Epithelial cell of prostate (primary cell): Measurements from ENCODE around the gene CIRBP.

Experiments used
- DNase-seq: peaks from one replicate; pipeline ENCODE4 v3.0.0-alpha.2; 2011; ENCODE audit warnings: low read depth, low spot score
- H3K27ac ChIP-seq: fragments of 450-650 bp; 2 replicates; pipeline ENCODE4 v1.5.1; 2017; ENCODE audit warnings: mild to moderate bottlenecking

The CIRBP gene

DNA sequence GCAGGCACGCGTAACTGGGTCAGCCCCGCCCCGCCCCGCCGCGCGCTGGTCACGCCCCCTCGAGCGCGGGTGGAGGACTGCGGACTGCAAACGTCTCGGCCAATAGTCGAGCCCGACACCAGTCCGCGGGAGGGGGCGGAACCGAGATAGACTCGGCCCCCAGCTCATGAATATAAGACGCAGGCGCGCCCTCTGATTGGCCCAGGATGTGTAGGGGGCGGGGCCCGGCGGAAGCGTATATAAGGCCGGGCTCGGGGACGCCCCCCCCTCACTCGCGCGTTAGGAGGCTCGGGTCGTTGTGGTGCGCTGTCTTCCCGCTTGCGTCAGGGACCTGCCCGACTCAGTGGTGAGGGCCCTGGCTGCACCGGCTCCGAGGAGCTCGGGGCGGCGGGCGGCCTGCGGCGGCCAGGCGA, at the start of gene CIRBP:
CIRBP (plus strand) TSS at position 268 of the 413 bp plus-strand sequence. CDS start 1,602 bp downstream, outside the sequence.
- peak; percentile 90 for DNase-seq
- H3K27ac ChIP-seq, result peak within 1 kb of the TSS; percentile 99

DNA sequence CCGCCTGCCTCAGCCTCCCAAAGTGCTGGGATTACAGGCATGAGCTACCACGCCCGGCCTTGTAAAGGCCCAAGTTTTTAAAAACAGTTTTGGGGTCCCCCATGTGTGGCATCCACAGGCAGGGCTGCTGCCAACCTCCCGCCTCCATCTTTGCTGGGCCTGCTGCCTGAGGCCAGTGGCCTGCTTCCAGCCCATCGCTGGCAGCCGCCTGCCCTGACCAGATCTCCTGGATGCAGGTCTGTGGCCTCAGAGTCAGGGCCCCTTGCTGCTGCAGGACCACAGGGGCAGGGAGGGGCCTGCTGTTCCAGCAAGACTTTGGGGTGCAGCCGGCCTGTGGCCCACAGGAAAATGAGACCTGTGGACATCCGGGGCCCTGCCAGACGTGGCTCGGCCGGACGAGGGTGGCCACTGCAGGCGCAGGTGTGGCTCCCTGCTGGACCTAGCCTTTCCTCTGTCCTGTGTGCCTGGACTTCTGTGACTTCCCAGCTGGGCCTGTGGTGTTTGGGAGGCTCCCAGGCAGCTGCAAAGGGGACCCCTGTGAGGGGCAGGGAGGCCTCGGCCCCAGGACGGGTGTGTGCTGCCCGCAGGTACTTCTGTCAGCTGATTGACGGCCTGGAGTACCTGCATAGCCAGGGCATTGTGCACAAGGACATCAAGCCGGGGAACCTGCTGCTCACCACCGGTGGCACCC, 49.2 kb upstream of the CIRBP start:
- no peak overlapping the region for H3K27ac ChIP-seq
- no peak for DNase-seq

DNA sequence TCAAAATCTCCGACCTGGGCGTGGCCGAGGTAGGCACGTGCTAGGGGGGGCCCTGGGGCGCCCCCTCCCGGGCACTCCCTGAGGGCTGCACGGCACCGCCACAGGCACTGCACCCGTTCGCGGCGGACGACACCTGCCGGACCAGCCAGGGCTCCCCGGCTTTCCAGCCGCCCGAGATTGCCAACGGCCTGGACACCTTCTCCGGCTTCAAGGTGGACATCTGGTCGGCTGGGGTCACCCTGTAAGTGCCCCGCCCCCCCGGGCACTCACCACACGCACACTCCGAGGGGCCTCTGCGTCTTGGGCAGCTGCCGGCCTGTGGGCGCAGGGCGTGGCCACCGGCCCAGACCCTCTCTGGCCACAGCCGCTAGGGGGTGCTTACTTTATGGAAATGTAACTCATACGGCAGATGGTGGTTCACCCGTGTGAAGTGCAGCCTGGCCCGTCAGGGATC, 48.6 kb upstream of the CIRBP start:
- no peak for DNase-seq
- no peak overlapping the region for H3K27ac ChIP-seq

DNA sequence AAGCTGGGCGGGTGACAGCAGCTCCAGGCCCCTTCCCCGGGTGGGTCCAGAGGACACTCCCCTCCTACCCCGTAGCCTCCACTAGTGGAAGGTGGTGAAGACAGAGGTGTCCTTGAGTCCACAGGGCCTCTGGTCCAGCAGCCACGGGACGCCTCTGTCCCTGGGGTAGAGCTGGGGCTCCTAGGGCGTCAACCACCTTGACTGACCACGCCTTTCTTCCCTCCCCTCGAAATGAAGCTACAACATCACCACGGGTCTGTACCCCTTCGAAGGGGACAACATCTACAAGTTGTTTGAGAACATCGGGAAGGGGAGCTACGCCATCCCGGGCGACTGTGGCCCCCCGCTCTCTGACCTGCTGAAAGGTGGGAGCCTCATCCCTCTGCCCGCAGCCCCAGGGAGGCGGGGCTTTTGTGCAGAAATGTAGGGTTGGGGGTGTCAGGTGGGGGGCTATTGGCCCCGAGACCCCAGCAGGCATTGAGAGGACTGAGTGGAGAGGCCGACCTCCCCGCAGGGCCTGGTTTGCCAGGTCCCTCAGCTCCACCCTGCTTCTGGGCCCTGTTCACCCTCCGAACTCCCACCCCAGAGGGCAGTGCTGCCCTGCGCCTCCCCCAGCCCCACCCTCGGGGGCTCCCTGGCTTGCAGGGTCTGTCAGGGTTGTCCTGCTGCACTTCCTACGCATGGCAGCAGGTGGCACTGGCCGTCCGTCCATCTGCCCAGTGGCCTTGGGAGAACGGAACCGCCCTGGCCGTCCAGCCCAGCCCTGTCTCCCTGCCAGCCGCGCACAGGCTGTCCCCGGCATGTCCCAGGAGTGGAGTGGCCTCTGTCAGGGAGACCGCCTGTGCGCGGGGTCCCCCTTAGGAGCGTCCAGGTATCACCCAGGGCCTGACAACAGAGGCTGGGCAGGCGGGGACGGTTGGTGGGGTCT, 47.9 kb upstream of the CIRBP start:
- no peak for DNase-seq
- H3K27ac ChIP-seq, result no peak overlapping the region

DNA sequence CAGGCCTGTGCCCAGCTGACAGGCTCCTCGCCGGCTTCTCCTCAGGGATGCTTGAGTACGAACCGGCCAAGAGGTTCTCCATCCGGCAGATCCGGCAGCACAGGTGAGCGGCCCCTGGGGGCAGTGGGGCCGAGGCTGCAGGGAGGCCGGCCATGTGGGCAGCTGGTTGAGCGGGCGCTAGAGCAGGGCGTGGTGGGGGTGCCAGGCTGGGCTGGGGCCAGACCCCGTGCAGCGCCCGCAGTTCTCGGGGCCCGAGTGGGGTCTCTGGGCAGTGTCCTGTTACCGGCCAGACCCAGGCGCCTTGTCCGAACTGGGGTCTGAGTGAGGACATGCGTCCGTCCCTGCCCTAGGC, 47.3 kb upstream of the CIRBP start:
- no peak for DNase-seq
- no peak overlapping the region for H3K27ac ChIP-seq

DNA sequence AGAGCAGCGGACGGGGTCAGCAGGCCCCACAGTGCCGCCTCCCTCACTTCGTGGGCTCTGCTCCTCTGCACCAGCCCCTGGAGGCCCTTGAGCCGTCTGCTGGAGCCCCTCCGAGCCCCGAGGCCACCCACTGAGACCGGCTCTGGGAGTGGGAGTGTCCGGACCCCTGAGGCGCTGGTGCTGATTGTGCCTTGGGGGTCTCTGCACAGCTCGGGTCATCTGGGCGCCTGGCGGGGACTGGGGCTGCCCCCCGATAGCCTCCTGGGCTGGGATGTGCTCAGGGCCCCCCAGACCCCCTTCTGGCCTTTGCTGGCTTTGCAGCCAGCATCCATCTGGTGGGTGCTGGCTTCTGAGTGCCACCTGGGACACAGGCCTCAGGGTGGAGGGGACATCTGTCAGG, 46.7 kb upstream of the CIRBP start:
- no peak for DNase-seq
- H3K27ac ChIP-seq, result no peak overlapping the region

DNA sequence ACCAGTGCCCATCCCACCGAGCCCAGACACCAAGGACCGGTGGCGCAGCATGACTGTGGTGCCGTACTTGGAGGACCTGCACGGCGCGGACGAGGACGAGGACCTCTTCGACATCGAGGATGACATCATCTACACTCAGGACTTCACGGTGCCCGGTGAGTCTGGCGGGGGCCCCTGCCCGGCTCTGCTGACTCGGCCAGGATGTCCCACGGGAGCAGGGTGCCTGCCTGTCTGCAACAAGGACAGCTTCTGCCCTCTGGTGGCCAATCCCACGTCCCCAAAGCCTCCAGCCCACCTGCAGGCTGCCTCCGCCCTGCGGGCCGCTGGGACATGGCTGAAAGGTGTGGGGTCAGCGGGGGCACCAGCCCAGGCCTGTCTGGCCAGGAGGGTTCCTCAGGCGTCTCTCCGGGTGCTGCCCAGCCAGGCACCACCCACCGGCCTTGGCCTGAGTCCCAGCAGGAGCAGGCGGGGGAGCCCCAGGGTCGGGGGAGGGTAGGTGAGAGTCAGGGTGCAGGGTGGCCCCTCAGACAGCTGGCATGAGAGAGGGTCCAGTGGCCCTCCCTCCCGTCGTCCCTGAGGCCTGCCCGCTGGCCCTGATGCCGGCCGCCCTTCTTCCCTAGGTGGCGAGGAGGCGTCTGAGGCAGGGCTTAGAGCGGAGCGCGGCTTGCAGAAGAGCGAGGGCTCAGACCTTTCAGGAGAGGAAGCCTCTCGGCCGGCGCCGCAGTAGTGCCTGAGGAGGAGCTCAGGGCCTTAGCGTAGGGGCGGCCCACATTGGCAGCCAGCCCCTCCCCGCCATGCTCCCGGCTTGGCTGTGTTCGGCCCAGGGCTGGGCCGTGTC, 45.9 kb upstream of the CIRBP start:
- DNase-seq, result no peak
- H3K27ac ChIP-seq, result no peak overlapping the region

DNA sequence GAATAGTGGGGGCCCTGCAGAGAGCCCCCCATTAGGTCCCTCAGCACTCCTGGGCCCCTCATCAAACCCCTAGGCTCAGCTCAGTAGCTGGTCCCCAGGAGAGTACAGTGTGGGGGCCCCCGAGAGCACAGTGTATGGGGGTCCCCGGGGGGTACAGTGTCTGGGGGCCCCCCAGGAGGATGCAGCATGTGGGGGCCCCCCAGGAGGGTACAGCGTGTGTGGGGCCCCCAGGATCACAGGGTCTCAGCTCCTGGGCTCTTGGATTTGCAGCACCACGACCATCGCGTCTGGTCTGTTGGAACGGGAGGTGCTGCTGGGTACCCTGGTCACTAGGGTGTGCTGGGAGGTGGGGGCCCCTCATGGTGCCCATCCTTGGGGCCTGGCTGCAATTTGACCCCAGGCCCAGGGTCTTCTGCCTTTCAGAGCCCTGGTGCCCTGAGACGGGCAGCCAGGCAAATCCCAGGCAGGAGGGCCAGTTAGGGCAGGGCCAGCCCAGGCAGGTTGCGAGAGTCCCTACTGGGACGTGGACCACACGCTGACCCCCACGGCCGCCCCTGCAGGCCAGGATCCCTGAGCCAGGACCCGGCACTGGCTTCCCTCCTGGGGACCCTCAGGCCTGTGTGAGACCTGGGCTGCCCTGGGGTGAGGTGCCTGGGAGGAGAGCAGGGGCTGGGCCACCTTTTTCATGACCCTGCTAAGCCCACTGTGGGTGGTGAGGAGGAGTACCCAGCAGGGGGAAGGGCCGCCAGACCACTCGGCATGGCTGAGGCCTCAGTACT, 44.9 kb upstream of the CIRBP start:
- H3K27ac ChIP-seq, result no peak overlapping the region
- DNase-seq, result no peak

DNA sequence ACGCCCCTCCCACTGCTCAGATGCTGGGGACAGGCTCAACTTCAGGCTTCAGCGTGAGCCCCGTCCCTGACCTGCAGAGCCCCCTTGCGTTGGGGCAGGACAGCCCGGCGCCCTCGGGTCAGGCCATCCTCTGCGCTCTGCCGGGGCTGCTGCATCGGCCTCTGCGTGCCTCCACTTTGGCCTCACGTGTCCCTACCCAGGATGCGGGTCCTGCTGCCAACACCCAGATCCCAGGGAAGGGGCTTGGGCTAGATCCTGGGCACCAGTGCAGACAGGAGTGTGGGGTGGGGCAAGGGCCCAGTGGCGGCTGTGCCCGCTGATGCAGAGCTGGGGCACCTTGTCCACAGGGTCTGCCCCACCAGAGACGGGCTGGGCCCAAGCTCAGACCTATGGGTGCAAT, 44.3 kb upstream of the CIRBP start:
- DNase-seq, result no peak
- H3K27ac ChIP-seq, result no peak overlapping the region

DNA sequence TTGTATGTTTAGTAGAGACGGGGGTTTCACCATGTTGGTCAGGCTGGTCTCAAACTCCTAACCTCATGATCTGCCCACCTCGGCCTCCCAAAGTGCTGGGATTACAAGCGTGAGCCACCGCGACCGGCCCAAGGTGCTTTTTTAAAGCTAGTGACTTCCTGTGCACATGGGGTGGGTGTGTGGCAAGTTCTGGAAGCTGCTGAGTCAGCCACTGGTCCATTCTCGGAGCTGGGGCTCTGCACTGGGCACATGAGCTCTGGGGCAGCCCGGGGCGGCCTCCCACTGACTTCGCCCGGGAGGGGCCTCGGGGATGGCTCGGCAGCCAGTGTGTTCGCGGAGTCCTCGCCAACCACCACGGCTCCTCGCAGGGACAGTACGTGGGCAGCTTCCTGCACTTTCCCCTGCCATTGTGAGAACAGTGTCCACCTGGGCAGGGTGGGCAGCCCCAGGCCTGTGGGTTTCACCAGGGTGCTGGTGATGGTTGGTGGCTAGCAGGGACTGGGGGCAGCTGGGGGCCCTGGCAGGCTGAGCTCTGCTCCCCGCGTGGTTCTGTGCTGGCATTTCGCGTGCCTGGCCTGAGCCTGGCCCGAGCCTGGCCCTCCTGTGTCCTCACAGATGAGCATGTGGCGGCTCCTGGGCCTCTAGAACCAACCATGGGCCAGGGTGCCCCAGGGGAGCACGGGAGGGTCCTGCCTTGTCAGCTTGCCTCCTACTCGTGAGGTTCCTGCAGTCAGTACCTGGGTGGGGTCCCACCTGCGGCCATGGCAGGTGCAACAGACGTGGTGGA, 43.5 kb upstream of the CIRBP start:
- no peak for DNase-seq

DNA sequence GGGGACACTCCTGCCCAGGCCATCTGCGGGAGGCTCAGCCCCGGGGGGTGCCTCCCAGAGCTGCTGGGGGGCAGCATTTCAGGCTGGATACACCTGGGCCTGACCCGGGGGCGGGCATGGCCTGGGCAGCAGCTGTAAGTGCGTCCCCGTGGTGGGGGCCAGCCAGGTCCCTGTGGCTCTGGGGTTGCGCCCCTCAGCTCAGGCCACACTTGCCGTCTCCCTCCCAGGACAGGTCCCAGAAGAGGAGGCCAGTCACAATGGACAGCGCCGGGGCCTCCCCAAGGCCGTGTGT, 43.0 kb upstream of the CIRBP start:
- no peak for DNase-seq
- no peak overlapping the region for H3K27ac ChIP-seq

More for the DNA sequence above, 43.5 kb upstream of the CIRBP start:
- no peak overlapping the region for H3K27ac ChIP-seq

DNA sequence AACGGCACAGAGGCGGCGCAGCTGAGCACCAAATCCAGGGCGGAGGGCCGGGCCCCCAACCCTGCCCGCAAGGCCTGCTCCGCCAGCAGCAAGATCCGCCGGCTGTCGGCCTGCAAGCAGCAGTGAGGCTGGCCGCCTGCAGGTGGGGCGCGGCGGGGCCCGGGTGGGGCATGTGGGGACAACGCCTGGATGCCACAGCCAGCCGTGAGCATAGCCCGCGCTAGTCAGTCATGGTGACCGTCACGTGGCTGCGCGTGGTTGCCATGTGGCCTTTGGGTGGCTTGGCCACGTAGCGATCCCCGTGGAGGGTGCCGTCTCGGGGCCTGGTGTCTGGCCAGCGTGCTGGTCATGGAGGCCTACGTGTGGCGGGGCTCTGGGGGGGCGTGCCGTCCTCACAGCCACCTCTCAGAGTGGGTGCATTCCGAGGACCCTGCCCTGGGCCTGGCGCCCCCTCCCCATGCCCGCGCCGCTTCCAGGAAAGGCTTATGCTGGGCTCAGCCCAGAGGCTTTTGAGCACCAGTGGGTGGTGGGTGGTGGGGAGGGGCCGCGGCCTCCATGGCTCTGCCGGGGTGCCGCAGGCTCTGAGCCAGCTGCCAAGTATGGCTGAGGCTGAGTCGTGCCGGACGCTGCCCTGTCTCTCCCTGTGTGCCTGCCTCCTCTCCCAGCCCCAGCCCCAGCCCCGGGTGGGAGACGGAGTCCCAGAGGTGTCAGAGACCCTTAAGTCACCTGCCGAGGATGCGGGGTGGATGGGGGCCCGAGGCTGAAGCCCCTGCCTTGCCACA, 42.4 kb upstream of the CIRBP start:
- DNase-seq, result no peak
- no peak overlapping the region for H3K27ac ChIP-seq

DNA sequence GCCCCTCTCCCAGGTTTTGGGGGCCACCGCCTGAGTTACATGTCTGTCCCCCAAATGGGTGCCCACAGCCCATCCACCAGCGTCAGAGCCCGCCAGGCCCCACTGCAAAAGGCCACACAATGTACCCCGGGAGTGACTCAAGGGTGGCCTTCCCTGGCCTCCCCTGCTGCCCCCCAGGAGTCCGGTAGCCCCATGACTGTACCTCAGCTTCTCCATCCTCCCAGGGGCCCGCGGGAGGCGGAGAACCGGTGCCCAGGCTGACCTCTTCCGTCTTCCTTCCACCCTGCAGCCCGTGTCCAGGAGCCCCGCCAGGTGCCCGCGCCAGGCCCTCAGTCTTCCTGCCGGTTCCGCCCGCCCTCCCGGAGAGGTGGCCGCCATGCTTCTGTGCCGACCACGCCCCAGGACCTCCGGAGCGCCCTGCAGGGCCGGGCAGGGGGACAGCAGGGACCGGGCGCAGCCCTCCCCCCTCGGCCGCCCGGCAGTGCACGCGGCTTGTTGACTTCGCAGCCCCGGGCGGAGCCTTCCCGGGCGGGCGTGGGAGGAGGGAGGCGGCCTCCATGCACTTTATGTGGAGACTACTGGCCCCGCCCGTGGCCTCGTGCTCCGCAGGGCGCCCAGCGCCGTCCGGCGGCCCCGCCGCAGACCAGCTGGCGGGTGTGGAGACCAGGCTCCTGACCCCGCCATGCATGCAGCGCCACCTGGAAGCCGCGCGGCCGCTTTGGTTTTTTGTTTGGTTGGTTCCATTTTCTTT, 41.7 kb upstream of the CIRBP start:
- DNase-seq, result no peak

DNA sequence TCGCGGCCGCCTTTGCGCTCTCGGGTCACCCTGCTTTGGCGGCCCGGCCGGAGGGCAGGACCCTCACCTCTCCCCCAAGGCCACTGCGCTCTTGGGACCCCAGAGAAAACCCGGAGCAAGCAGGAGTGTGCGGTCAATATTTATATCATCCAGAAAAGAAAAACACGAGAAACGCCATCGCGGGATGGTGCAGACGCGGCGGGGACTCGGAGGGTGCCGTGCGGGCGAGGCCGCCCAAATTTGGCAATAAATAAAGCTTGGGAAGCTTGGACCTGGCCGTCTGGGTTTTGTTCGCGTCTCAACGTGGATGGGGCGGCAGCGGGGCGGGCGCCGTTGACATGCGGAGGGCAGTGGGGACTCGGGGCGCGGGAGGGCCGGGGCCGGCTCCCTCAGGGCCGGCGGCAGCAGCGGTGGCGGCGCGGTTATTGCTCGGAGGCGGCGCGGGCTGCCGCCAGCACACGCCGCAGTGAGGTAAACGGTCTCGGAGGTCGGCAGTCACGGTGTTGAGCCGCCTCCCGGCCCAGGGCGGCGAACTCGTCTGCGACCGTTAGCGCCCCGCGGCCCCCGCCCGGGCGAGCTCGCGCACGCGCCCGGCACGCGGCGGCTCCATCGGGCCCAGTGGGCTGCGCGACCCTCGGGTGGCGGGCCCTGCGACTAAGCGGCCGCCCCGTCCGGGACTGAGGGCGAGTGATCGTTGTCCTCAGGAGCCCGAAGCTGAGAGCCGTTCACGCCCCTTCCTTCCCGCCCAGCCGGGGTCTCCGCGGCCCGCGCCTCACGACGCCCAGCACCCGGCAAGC, 40.8 kb upstream of the CIRBP start:
- H3K27ac ChIP-seq, result no peak overlapping the region
- DNase-seq, result no peak

More for the DNA sequence above, 41.7 kb upstream of the CIRBP start:
- no peak overlapping the region for H3K27ac ChIP-seq

DNA sequence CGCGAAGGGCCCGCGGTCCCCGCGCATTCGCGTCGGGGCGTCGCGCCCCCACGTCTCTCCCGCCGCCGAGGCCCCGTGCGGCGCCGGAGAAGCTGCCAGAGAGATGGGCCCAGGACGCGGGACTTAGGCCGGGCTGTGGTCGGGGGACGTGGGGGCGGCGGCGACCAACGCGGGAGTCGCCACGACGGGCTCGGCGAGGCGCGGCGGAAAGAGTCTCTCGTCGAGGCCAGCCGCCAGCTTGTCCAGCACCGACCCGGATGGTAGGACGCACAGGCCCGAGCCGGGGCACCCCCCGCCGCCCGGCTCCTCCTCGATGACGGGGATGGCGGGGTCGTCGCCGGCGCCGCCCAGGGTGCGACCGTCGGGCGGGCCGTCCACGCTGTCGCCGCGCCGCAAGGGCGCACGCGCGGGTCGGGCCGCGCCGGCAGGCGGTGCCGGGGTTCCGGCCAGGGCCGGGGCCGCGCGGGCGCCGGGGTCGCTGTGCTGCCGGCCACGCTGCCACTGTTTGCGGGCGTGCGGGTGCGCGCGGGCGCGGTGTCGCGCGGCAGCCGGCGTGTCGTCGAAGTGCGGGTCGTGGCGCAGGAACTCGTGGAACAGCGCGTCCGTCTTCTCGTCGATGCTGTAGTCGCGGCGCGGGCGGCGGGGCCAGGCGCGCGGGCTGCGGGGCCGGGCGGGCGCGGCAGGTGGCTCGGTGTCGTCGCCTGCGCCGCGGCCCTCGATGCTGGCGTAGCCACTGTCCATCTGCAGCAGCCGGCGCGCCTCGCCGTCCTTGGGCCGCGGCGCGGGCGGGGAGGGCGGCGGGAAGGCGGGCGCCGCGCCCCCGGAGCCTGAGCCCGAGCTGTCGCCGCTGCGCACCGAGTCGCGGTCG, 39.8 kb upstream of the CIRBP start:
- H3K27ac ChIP-seq, result no peak overlapping the region
- no peak for DNase-seq
